NCI-H446 treated with DMSO at 0.1 percent for 48 hours (cell line): ENCODE results near the gene MRTFB.

ENCODE experiments used
- DNase-seq: peaks from one replicate; lab custom pipeline; 2025; lab: John Stamatoyannopoulos, UW

Gene MRTFB

DNA sequence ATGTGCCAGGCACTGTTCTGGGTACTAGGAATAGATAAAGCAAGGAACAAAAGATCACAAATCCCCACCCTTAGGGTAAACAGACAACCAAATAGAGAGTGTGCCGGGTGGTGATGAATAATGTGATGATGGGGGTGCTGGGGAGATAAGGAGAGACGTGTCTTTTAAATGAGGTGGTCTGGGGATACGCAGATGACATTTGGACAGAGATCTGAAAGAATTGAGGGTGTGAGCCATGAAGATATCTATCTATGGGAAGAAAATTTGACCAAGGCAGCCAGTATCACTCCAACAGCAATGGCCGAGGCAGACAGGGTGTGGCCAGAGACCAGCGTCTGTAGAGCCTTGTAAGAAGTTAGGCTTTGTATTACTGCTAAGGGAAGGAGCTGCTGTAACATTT is 165.3 kb downstream of the MRTFB start:
- no peak for DNase-seq

DNA sequence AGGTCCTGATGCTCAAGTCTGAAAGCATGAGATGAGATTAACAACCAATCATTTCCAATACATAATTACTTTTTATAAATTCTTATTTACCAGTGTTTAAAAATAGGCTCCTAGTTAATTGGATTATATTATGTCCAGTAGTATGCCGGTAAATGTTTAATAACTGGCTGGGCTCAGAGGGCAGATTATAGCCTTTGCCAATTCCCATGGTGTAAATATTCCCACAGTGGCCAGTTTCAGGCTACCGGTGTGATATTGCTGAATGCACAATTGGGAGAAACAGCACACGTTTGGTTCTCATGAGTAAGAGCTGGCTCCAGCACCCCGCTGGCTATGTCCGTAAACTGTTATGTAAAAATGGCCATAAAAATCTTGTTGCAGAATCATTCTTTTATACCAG is 167.6 kb downstream of the MRTFB start:
- no peak for DNase-seq

DNA sequence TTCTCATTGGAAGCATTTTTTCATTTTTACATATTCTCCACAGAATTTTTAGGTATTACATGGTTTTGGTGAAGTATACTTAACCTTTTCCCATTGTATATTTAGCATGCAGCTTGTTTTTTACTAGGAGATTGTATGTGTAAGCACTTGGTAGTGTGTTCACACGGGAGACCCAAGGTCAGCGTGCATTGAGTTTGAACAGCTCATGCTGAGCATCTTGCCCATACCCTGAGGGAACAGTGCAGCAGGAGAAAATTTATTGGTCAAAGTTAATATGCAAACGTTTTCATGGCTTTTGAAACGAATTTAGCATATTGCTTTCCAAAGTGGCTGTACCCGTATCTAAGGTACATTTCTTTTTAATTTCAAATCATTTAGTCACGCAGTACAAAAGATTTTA is 168.7 kb downstream of the MRTFB start:
- DNase-seq: no peak

DNA sequence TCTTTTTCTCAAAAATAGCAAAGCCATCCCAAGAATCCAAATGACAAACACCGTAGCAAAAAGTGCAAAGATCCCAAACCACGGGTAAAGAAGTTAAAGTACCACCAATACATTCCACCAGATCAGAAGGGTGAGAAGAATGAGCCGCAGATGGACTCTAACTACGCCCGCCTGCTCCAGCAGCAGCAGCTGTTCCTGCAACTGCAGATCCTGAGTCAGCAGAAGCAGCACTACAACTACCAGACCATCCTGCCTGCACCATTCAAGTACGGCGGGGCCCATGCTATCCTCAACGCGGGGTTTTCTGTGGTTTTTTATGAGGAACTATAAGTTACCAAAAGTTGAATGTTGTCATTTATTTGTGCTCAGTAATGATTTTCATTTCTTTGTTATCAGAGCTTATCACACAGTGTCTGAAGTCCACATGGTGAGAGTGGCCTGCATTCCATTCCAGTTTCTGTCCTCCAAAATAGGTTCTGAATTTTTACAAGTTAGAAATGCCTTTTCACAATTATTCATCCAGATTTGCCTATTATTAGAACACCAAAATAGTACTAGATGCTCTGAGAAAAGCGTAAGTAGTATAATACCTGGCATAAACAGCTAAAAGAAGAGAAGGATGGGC is 169.2 kb downstream of the MRTFB start:
- DNase-seq: no peak

DNA sequence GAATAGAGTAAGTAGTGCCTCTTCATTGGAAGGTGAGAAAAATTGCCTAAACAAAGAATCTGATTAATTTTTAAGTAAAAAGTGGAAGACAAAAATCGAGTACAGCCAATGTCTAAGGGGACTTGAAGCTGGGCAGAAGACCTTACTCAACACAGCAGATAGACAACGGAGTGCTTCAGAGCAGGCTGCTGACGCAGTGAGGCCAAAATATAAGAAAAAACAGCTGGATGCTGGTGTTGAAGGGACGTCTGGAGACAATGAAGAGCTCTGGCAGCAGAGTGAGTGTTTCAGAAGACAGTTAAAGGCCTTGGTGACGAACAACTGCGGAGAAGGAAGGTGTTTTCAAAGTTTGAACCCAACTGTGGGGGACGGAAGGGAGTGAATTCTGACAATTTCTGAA is 169.8 kb downstream of the MRTFB start:
- DNase-seq: no peak

DNA sequence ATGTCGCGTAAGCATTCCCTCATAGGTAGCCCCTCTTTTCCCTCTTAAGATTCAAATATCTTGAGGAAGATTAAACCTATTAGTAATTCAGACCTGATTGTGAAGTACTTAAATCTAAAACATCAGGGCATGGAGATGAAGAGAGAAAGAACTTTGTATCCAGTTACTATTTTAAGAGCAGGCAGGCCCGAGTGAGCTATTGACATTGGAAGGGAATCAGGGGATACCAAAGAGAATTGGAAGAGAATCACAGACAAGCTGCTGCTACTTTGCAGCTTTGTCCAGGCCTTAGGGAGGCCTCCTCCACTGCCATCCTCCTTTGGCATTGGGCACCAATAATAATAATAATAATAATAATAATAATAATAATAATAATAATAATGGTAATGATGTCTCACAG is 170.5 kb downstream of the MRTFB start:
- no peak for DNase-seq

DNA sequence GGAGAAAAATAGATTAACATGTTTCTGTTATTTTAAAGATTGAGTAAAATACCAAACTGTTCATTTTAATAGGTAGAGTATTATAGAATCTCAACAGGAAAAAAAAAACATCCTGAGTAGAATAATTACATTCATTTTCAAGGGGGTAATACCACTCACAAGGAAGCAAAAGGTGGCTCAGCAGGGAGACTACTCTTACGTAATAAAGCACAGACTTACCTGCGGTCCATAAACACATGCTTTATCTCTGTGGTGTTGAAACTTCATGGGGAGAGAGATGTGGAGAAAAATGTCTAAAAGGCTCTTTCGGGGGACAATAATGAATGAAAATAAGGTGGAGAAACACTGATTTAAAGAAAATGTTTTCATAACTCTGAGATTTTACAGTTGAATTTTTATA is 171.7 kb downstream of the MRTFB start:
- no peak for DNase-seq

DNA sequence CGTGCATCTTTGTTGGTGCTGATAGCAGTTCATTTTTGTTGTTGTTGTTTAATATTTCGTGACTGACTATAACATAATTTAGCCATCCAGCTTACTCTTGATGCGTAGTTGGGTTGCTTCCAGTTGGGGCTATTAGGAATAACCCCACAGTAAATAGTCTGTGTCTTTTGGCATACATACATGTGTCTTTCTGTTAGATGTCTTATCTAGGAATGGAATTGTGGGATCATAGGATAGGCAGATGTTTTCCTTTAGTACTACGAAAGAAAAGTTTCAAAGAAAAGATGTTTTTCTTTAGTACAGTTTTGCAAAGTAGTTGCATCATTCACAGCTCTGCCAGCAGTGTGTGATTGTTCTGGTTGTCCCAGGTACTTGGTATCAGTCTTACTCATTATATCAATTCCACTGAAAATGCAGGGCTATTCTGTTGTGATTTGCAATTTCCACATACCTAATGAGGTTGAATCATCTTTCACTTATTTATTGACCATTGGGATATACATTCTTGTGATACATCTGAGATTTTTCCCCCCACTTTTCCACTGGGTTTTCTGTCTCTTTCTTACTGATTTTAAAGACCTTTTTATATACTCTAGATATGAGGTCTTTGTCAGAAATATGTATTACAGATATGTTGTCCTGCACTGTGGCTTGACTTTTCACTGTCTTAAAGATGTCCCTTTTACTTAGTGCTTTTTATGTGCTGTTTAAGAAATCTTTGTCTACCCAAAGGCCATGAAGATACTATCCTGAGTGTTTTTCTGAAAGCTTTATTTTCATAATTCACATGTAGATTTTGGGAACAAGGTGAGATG is 173.3 kb downstream of the MRTFB start:
- no peak for DNase-seq

DNA sequence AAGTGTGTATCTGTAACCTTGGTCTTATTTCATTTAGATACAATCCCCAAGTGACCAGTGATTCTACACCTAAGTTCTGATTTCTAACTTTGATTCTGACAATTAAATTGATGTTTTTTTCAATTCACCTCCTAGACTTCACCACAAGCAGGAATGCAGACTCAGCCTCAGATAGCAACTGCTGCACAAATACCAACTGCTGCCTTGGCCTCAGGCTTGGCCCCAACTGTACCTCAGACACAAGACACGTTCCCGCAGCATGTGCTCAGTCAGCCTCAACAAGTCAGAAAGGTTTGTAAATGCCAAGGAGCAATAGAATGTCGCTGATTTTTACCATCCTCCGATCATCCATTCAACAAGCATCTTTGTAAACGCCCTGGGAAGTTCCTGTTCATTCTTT is 177.7 kb downstream of the MRTFB start:
- no peak for DNase-seq

DNA sequence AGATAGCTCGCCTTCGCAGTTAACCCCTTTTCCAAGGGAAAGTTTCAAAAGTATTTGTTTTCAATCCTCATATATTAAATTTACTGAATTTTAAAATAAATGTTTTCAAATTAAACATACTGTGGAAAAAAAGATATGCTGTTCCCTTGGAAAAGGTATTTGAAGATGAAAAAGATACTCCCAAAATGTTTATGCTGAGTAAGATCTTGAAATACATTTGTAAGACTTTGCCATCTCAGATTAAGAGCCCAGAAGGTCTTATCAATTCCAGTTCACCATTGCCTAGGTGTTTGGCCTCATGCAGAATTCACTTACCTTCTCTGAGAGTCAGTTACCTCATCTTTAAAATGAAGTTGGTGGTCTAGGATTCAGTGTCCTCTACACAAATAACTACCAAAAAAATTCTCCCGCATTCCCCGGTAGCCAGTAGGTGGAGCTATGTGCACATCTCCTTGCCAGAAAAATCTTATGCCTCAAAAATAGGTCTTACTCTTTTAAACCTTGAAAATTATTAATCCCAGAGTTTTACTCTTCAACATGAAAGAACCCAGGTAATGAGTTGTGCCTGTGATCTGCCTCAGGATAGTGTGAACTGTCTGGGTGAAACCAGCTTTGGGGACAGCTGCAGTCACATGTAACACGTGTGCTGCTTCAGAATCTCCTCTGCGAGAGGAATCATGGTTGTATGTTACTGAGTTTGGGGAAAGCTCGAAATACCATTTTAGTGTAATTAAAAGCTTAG is 178.3 kb downstream of the MRTFB start:
- no peak for DNase-seq

DNA sequence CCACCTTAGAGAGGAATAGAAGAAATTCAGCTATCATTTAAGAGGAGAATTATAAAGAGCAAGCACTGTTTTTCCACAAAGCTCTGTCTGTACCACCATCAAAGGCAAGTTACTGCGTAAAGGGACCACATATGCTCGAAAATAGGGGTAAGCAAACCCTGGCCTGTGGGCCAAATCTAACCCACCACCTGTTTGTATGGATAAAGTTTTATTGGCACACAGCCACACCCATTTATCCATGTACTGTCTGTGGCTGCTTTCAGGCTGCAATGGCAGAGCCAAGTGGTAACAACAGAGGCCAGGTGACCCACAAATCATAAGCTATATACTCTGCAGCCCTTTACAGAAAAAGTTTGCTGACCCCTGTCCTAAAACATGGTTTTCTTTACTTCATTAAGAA is 180.3 kb downstream of the MRTFB start:
- DNase-seq: no peak

DNA sequence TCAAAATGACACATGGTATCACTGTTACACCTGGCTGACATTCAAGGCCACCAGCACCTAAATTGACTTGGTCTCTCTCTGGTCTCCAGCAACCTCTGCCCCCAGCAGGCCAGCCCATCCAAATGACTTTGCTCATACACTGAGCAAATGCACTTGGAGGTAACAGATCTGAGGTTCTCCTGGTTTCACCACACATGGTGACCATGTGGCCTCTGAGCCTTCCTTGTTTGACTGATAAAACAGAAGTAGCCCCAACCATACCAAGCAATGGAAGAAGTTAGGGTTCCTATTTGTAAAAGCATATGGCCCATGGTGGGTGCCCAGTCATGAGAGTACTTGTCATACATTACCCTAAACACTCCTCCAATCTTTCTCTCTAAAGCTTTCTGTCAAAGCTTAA is 181.7 kb downstream of the MRTFB start:
- DNase-seq: no peak

DNA sequence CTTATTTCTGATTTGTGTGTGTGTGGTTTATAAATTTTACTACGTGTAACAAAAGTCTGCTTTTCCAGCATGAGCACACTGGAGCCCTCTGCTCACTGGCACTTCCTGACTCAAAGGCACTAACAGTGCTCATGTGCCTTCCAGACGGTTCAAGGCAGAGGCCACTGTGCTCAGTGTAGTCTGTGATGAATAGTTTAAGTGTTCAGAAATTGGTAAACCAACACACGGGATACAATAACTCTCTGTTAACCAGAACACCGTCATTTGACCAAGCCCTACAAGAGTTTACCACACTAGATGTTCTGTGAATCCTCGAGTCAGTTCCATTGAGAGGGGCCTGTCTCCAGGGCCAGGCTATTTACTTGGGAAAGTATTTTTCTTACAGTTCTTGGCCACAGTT is 191.9 kb downstream of the MRTFB start:
- no peak for DNase-seq

DNA sequence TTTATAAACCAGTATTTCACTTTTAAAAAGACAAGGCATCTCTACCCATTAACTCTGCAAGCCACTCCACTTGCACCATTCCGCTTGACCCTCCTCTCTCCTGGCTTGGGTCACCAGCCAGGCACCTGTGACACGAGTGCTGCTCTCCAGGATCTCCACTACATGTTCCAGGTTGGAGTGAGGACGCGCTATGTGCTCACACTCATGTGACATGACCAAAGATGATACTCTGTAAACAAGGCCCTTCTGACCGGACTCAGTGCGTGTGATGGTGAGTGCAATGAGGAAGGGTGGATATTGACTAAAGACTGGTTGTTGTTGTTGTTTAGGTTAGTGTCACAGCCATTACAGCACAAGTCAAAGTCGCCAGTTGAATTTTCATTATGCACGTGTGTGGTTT is 192.7 kb downstream of the MRTFB start:
- DNase-seq: no peak

DNA sequence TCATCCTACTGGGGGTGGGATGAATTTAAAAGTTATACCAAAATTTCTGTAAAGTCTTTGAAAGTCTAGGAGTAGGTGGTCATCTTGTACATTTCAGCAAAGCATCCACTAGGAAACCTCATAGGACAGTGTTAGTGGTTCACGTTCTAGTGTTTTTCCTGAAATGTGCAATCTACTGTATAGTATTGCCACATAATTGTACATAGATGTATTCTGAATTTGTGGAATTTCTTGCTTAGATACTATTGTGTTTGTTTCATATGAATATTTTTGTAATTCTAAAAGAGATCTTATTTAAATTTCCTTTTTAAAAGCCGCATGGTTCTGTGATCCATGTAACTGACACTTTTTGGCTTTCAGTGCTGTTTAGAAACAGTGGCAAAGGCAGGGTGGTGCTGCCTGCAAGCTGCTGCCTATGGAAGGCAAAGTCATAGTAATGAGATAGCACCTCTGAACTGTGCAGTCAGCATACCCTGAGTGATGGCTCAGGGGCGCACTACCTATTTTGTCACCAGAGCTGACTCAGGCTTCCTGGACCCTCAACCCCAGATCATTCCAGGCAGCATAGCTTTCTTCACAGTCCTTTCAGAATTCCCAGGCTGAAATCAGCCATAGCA is 193.3 kb downstream of the MRTFB start:
- DNase-seq: no peak

DNA sequence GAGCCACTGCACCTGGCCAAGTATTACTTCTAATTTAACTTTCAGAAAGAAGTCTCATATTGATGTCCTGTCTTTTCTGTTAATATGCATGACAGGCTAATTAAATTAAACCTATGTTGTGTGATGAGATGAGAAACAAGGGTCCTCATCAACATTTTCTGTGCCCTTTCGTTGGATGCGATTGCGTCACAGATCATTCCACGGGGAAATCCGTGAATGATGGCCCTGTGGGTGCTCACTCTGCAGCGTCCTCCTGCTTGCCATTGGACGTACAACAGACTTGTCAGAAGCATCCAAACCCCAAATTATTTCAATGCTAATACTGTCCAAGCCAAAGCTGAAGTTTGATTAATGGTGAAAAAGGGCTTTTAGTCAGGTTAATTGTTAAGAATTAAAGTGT is 197.0 kb downstream of the MRTFB start:
- no peak for DNase-seq

DNA sequence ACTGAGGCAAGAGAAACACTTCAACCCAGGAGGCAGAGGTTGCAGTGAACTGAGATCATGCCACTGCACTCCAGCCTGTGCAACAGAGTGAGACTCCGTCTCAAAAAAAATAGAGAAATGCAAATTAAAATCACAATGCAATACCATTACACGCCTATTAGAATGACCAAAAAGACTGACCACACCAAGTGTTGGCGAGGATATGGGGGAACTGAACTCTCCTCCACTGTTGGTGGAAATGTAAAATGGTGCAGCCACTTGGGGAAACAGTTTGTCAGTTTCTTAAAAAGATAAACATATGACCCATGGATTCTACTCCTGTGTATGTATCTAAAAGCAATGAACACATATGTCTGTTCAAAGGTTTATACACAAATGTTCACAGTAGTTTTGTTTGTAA is 204.8 kb downstream of the MRTFB start:
- DNase-seq: no peak

DNA sequence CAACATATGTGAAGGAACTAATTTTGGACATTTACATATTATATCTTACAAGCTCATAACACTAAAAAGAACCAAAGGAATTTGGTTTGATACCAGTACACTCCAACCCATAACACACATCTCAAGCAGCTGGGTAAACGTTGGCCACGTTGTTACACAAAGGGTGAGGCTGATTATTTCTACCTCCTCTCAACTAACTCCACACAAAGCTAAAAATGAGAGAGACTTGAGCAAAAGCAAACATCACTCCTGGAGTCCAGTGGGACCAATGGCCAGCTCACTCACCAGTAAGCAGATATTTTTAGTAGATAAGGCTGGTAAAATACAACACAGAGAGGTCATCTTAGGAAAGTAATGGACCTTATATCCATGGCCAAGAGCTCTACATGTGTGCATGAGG is 207.6 kb downstream of the MRTFB start:
- DNase-seq: no peak

DNA sequence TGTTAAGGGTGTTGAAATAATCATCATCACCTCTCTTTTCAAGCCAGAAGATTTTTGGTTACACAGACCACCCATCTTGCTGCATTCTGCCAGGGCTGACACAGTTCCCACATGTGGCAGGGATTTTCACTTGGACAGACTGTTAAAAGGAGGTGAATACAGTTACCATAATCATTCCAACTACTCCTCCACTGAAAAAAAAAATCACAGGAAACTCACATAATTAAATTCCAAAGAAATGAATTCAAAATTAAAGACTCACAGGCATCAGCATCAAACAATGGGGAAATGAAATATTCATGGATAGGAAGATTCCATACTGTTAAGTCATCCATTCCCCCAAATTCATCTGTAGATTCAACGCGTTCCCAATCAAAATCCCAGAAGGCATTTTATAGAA is 209.4 kb downstream of the MRTFB start:
- no peak for DNase-seq

DNA sequence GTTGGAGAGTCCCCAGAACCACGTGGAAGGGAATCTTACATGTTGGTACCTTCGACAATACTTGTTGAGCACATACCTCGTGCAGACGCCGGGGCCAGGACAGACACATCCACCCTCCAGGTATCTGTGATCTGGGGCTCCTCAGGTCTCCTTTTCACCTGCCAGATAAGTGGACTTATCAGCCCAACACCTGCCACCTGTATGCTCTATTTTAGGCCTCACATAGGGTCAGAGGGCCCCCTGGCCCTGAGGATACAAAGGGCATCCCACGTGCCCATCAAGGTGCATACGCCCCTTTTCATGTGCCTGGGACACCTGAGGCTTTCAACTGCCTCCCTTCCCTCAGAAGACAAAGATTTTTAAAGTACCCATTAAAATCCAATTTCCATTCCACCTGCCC is 212.7 kb downstream of the MRTFB start:
- DNase-seq: no peak

DNA sequence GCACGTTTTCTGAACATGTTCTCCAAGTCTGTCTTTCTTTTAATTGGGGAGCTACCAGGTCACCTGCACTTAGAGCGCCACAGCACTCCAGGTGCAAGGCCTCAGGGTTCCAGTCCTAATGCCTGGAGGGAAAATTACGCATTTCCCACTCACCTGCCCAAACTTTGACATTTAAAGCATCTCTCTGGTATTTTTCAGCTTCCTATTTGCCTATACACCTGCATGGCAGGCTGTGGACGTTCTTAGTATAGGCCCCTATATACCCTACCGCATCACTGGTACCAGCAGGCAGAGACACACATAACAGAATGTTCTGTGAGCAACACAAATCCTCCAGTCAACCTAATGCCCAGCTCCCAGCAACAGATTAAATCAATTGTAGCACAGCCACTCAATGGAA is 213.3 kb downstream of the MRTFB start:
- DNase-seq: no peak

DNA sequence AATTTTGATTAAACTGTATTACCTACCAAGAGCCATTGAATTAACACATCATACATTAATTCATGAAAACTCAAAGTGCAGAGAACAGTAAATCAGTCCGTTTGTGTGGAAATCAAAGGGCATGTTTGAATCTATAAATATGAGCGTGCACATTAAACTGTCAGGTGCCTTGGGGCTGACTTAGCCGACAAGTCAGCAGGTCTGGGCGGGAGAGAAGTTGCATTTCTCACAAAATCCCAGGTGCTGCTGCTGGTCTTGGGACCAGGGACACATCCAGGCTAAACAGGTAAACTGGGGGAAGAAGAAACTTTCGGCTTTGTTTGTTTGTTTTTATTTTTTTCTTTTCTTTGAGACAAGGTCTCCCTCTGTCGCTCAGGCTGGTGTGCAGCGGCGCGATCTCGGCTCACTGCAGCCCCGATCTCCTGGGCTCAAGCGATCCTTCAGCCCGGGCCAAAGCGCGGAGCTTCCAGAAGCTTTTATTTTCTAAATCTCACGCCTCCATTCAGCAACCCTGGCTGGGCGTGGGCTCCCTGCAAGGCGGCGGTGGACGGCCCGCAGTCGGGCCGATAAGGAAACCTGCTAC is 213.9 kb downstream of the MRTFB start:
- peak; percentile 63 for DNase-seq
